Hepatocyte (in vitro differentiated cells): ENCODE measurements around the gene UBE2L5.
"Not testable (repeated sequence)": the region's sequence is repeated elsewhere in the genome, so short reads cannot be mapped to it uniquely, and the experiment has no call there.

Source experiments
- EZH2 ChIP-seq: fragments of 200-600 bp; sonication (generic); IDR thresholded peaks from 2 replicates; pipeline ENCODE4 v1.6.1; 2016; ENCODE audit warnings: antibody characterized with exemption, mild to moderate bottlenecking, borderline replicate concordance
- EZH2phosphoT487 ChIP-seq: fragments of 200-600 bp; sonication (generic); IDR thresholded peaks from one replicate; pipeline ENCODE4 v1.6.1; 2018; ENCODE audit warnings: antibody characterized with exemption, mild to moderate bottlenecking, low read depth, moderate library complexity; ENCODE audit not compliant: unreplicated experiment, severe bottlenecking
- TF ChIP-seq, protein P1 (sequence below): fragments of 200-600 bp; sonication (generic); IDR thresholded peaks from 2 replicates; pipeline ENCODE4 v1.5.1; 2016; ENCODE audit warnings: antibody characterized with exemption, mild to moderate bottlenecking; ENCODE audit not compliant: poor library complexity

DNA sequence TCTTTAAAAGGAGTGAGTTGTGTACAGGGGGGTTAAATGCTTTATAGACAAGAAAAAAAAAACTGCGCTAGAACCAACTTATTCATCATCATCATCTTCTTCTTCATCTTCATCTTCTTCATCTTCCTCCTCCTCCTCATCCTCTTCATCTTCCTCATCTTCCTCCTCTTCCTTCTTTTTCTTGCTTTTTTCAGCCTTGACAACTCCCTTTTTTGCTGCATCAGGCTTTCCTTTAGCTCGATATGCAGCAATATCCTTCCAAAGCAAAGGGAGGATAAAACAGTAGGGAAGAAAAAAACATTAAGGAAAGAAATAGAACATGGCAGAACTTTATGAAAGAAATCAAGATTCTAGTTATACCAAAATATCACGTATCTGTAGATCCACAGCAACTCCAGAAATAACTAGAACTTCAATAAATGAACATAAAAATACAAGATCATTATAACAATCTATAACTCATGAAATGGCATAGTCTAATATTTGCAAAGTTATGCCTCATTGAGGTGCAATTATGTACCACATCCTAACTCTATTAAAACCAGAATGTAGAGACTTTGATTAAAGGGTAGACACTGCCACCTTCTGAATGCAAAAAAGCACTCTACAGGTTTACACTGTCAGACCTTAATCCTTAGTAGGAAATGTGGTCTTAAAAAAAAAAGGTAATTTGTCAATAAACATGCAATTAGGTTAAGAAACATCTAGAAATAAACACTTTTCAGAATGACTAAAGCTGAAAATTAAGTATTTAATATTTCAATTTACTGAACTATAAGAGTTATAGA lies 39.2 kb downstream of the UBE2L5 start:
- TF ChIP-seq, protein P1, sequence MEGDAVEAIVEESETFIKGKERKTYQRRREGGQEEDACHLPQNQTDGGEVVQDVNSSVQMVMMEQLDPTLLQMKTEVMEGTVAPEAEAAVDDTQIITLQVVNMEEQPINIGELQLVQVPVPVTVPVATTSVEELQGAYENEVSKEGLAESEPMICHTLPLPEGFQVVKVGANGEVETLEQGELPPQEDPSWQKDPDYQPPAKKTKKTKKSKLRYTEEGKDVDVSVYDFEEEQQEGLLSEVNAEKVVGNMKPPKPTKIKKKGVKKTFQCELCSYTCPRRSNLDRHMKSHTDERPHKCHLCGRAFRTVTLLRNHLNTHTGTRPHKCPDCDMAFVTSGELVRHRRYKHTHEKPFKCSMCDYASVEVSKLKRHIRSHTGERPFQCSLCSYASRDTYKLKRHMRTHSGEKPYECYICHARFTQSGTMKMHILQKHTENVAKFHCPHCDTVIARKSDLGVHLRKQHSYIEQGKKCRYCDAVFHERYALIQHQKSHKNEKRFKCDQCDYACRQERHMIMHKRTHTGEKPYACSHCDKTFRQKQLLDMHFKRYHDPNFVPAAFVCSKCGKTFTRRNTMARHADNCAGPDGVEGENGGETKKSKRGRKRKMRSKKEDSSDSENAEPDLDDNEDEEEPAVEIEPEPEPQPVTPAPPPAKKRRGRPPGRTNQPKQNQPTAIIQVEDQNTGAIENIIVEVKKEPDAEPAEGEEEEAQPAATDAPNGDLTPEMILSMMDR = peak; percentile 53
- not testable (repeated sequence) for TF ChIP-seq EZH2phosphoT487, EZH2
